ENCODE results near the gene CNOT6.
A peak's percentile ranks its signal among the peaks of the same experiment; 100 is the strongest.

- TF ChIP-seq, protein P1, sequence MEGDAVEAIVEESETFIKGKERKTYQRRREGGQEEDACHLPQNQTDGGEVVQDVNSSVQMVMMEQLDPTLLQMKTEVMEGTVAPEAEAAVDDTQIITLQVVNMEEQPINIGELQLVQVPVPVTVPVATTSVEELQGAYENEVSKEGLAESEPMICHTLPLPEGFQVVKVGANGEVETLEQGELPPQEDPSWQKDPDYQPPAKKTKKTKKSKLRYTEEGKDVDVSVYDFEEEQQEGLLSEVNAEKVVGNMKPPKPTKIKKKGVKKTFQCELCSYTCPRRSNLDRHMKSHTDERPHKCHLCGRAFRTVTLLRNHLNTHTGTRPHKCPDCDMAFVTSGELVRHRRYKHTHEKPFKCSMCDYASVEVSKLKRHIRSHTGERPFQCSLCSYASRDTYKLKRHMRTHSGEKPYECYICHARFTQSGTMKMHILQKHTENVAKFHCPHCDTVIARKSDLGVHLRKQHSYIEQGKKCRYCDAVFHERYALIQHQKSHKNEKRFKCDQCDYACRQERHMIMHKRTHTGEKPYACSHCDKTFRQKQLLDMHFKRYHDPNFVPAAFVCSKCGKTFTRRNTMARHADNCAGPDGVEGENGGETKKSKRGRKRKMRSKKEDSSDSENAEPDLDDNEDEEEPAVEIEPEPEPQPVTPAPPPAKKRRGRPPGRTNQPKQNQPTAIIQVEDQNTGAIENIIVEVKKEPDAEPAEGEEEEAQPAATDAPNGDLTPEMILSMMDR (IDR thresholded peaks at IDR 0.05): peak; percentile 91
- TF ChIP-seq ZFX (IDR thresholded peaks at IDR 0.05; ENCODE audit: borderline replicate concordance): no peak
These were observed 124.8 kb downstream of the CNOT6 start for GRCh38 chr5:180618829-180619562.
